DOHH2 (cell line): ENCODE data around the gene BRMS1L.

Source experiments
- H3F3A ChIP-seq: fragments of 200-600 bp; sonication (generic), shearing (Covaris generic); 2 replicates; pipeline ENCODE4 v1.6.0; 2016; ENCODE audit warnings: antibody characterized with exemption, mild to moderate bottlenecking; ENCODE audit not compliant: control insufficient read depth, insufficient read depth
- H3K27ac ChIP-seq: fragments of 200-600 bp; sonication (generic); 2 replicates; pipeline ENCODE4 v1.5.1; 2014; ENCODE audit warnings: low read depth, mild to moderate bottlenecking, low read length, moderate library complexity
- H3K27me3 ChIP-seq: fragments of 200-600 bp; sonication (generic); 2 replicates; pipeline ENCODE4 v1.6.1; 2014; ENCODE audit warnings: mild to moderate bottlenecking, low read length, mixed read lengths; ENCODE audit not compliant: control insufficient read depth
- H3K36me3 ChIP-seq: fragments of 200-600 bp; sonication (generic); 2 replicates; pipeline ENCODE4 v1.6.1; 2014; ENCODE audit warnings: mild to moderate bottlenecking, low read length, moderate library complexity, mixed read lengths; ENCODE audit not compliant: control insufficient read depth
- H3K4me1 ChIP-seq: fragments of 200-600 bp; sonication (generic); 2 replicates; pipeline ENCODE4 v1.6.1; 2014; ENCODE audit warnings: mild to moderate bottlenecking, low read length, mixed read lengths; ENCODE audit not compliant: control insufficient read depth
- H3K4me2 ChIP-seq: fragments of 200-600 bp; sonication (generic); 2 replicates; pipeline ENCODE4 v1.6.0; 2014; ENCODE audit warnings: mild to moderate bottlenecking, low read length, moderate library complexity
- H3K4me3 ChIP-seq: fragments of 200-600 bp; sonication (generic); 2 replicates; pipeline ENCODE4 v1.5.1; 2014; ENCODE audit warnings: mild to moderate bottlenecking, low read length, mixed read lengths
- H3K79me2 ChIP-seq: fragments of 200-600 bp; sonication (generic); 2 replicates; pipeline ENCODE4 v1.6.1; 2014; ENCODE audit warnings: mild to moderate bottlenecking, low read length, mixed read lengths; ENCODE audit not compliant: control insufficient read depth
- H3K9me2 ChIP-seq: fragments of 200-600 bp; sonication (generic); replicated peaks from 2 replicates; pipeline ENCODE4 v1.6.1; 2014; ENCODE audit warnings: mild to moderate bottlenecking, low read length, mixed read lengths; ENCODE audit not compliant: control insufficient read depth
- H3K9me3 ChIP-seq: fragments of 200-600 bp; sonication (generic); 2 replicates; pipeline ENCODE4 v1.6.1; 2014; ENCODE audit warnings: antibody characterized with exemption, low read length, mixed read lengths; ENCODE audit not compliant: control insufficient read depth, insufficient read depth
- H4K20me1 ChIP-seq: fragments of 200-600 bp; sonication (generic); 2 replicates; pipeline ENCODE4 v1.6.0; 2014; ENCODE audit warnings: low read depth, mild to moderate bottlenecking, antibody characterized with exemption, low read length, moderate library complexity; ENCODE audit not compliant: control insufficient read depth, insufficient read depth
- CTCF ChIP-seq: fragments of 200-600 bp; sonication (generic); IDR thresholded peaks from one replicate; pipeline ENCODE4 v1.5.1; 2014; ENCODE audit warnings: antibody characterized with exemption, mild to moderate bottlenecking, low read depth, low read length; ENCODE audit not compliant: poor library complexity, severe bottlenecking
- EZH2phosphoT487 ChIP-seq: fragments of 200-600 bp; sonication (generic); IDR thresholded peaks from 2 replicates; pipeline ENCODE4 v1.6.1; 2017; ENCODE audit warnings: borderline replicate concordance, mild to moderate bottlenecking, antibody characterized with exemption, low read length, moderate library complexity, mixed read lengths

BRMS1L gene

GRCh38 chr14:35915775-35916174 lies 89.6 kb downstream of the BRMS1L start:
- Histone ChIP-seq H3K27ac (no peak overlapping the region), H3K9me2 (no peaks in the 10 kb centered on the region), H3K36me3 (no peaks in the 10 kb centered on the region), H3K79me2 (no peaks in the 10 kb centered on the region), H3K4me1 (no peaks in the 10 kb centered on the region), H3K4me3 (no peak overlapping the region), H3F3A (no peaks in the 10 kb centered on the region), H3K27me3 (no peaks in the 10 kb centered on the region), H3K4me2 (no peak overlapping the region), H3K9me3 (no peaks in the 10 kb centered on the region), H4K20me1 (no peaks in the 10 kb centered on the region)
- TF ChIP-seq CTCF (no peak), EZH2phosphoT487 (no peak)
